ENCODE data around the gene TMEM225B. TPM values are rescaled to one million over a fixed set of nuclear protein-coding genes. Genes with fewer than 3 reads are reported as not detected.

Gene TMEM225B
- total RNA-seq, 1 donor = 0.72 TPM

DNA sequence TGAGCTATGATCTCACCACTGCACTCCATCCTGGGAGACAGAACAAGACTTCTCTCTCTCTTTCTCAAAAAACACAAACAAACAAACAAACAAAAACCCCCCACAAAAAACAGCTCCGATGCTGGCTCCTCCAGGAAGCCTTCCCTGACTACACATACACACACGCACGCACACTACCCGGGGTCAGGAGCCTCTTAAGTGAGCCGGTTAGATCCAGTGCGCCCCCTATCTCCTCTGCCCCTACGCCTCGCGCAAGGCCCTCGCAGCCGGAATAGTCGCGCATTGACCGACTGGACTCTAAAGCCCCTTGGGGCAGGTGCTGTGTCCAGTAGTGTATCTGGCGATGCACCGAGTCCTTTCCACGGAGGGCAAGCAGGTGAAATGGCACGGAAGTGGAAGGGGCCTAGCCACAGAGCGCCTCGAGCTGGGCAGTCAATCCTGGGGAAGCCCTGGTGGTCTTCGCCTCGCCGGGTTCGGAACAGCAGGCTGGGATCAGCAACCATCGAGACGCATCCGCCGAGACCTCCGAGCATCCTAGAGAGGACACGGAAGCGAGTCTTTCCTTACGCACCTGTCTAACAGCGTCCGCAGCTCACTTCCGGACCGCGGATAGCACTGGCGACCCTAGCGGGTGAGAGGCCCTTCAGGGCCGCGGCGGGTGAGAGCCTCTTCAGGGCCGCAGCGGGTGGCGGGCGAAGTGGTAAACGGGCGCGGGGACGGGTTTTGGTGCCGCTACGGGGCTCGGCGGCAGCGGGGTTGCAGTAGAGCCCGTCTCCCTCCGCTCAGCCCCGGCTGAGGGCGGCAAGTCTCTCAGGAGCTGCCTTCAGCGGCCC is 18.5 kb downstream of the TMEM225B start, which contains the start of gene ZSCAN25:
TSS of gene ZSCAN25 (plus strand) at position 588 of the 833 bp plus-strand sequence. CDS start 2,661 bp downstream, outside the sequence.
- peaks cover 31% of the 10 kb centered on the region for H3K79me2 ChIP-seq (ENCODE audit: insufficient read depth, low read length)
- H3K27ac ChIP-seq (ENCODE audit: low read depth, low read length) = peak within 1 kb of the TSS; percentile 83
- H3K9me3 ChIP-seq (ENCODE audit: low read depth, low read length) = no peaks in the 10 kb centered on the region
- H3K4me2 ChIP-seq (ENCODE audit: insufficient read depth, low read length) = peak within 1 kb of the TSS; percentile 88
- peaks cover 26% of the 10 kb centered on the region for H3K36me3 ChIP-seq (ENCODE audit: insufficient read depth, low read length)
- peak within 1 kb of the TSS; percentile 79 for H3K4me3 ChIP-seq (ENCODE audit: insufficient read depth, low read length)
- TF ChIP-seq, protein P1, sequence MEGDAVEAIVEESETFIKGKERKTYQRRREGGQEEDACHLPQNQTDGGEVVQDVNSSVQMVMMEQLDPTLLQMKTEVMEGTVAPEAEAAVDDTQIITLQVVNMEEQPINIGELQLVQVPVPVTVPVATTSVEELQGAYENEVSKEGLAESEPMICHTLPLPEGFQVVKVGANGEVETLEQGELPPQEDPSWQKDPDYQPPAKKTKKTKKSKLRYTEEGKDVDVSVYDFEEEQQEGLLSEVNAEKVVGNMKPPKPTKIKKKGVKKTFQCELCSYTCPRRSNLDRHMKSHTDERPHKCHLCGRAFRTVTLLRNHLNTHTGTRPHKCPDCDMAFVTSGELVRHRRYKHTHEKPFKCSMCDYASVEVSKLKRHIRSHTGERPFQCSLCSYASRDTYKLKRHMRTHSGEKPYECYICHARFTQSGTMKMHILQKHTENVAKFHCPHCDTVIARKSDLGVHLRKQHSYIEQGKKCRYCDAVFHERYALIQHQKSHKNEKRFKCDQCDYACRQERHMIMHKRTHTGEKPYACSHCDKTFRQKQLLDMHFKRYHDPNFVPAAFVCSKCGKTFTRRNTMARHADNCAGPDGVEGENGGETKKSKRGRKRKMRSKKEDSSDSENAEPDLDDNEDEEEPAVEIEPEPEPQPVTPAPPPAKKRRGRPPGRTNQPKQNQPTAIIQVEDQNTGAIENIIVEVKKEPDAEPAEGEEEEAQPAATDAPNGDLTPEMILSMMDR (IDR thresholded peaks at IDR 0.05; ENCODE audit: extremely low read depth, low read depth, low read length) = peak; percentile 34
- peaks cover 10% of the 10 kb centered on the region for H3K4me1 ChIP-seq (ENCODE audit: insufficient read depth, low read length)
- H2AFZ ChIP-seq (ENCODE audit: low read length) = peak within 1 kb of the TSS; percentile 100
- no peaks in the 10 kb centered on the region for H3K27me3 ChIP-seq (ENCODE audit: insufficient read depth, low read length)
- DNase-seq (ENCODE audit: insufficient read length, low spot score, missing footprints) = peak; percentile 96
- H4K20me1 ChIP-seq (ENCODE audit: insufficient read depth, low read length) = peaks cover 5% of the 10 kb centered on the region

- Histone ChIP-seq H3K79me2 (ENCODE audit: insufficient read depth, low read length) (peaks cover 31% of the 10 kb centered on the region), H3K27ac (ENCODE audit: low read depth, low read length) (peak overlapping the region; percentile 83), H3K4me1 (ENCODE audit: insufficient read depth, low read length) (peaks cover 10% of the 10 kb centered on the region), H3K36me3 (ENCODE audit: insufficient read depth, low read length) (peaks cover 29% of the 10 kb centered on the region), H3K27me3 (ENCODE audit: insufficient read depth, low read length) (no peaks in the 10 kb centered on the region), H4K20me1 (ENCODE audit: insufficient read depth, low read length) (peaks cover 7% of the 10 kb centered on the region), H3K4me2 (ENCODE audit: insufficient read depth, low read length) (peak overlapping the region; percentile 88), H3K9me3 (ENCODE audit: low read depth, low read length) (no peaks in the 10 kb centered on the region), H3K4me3 (ENCODE audit: insufficient read depth, low read length) (peak overlapping the region; percentile 79), H2AFZ (ENCODE audit: low read length) (peak overlapping the region; percentile 100)
- TF ChIP-seq, protein P1 (IDR thresholded peaks at IDR 0.05; ENCODE audit: extremely low read depth, low read depth, low read length) = no peak
- DNase-seq (ENCODE audit: insufficient read length, low spot score, missing footprints) = no peak
Measured at GRCh38 chr7:99617192-99617781, 19.2 kb downstream of the TMEM225B start.

- Histone ChIP-seq H3K4me3 (ENCODE audit: insufficient read depth, low read length) (no peak overlapping the region), H3K4me2 (ENCODE audit: insufficient read depth, low read length) (no peak overlapping the region), H3K4me1 (ENCODE audit: insufficient read depth, low read length) (peaks cover 10% of the 10 kb centered on the region), H3K79me2 (ENCODE audit: insufficient read depth, low read length) (peaks cover 31% of the 10 kb centered on the region), H3K27me3 (ENCODE audit: insufficient read depth, low read length) (no peaks in the 10 kb centered on the region), H4K20me1 (ENCODE audit: insufficient read depth, low read length) (peaks cover 11% of the 10 kb centered on the region), H2AFZ (ENCODE audit: low read length) (no peak overlapping the region), H3K36me3 (ENCODE audit: insufficient read depth, low read length) (peaks cover 43% of the 10 kb centered on the region), H3K9me3 (ENCODE audit: low read depth, low read length) (no peaks in the 10 kb centered on the region), H3K27ac (ENCODE audit: low read depth, low read length) (no peak overlapping the region)
- TF ChIP-seq, protein P1 (IDR thresholded peaks at IDR 0.05; ENCODE audit: extremely low read depth, low read depth, low read length) = no peak
- DNase-seq (ENCODE audit: insufficient read length, low spot score, missing footprints) = no peak
Measured at GRCh38 chr7:99618726-99619125, 20.7 kb downstream of the TMEM225B start.

DNA sequence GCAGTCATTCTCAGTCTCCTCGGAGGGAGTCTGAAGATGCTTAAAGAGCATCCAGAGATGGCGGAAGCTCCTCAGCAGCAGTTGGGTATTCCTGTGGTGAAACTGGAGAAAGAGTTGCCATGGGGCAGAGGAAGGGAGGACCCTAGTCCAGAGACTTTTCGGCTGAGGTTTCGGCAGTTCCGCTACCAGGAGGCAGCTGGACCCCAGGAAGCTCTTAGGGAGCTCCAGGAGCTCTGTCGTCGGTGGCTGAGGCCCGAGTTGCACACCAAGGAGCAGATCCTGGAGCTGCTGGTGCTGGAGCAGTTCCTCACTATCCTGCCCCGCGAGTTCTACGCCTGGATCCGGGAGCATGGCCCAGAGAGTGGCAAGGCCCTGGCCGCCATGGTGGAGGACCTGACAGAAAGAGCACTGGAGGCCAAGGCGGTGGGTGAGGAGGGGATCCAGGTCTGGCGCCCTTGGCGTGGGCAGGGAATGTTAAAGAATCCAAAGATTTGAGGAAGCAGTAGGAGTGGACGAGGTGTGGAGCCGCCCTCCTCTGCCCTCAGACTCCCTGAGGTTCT is 21.6 kb downstream of the TMEM225B start:
- Histone ChIP-seq H3K27ac (ENCODE audit: low read depth, low read length) (no peak overlapping the region), H4K20me1 (ENCODE audit: insufficient read depth, low read length) (peaks cover 11% of the 10 kb centered on the region), H3K79me2 (ENCODE audit: insufficient read depth, low read length) (peaks cover 31% of the 10 kb centered on the region), H3K4me3 (ENCODE audit: insufficient read depth, low read length) (no peak overlapping the region), H3K36me3 (ENCODE audit: insufficient read depth, low read length) (peaks cover 52% of the 10 kb centered on the region), H3K27me3 (ENCODE audit: insufficient read depth, low read length) (no peaks in the 10 kb centered on the region), H3K9me3 (ENCODE audit: low read depth, low read length) (no peaks in the 10 kb centered on the region), H3K4me1 (ENCODE audit: insufficient read depth, low read length) (peaks cover 10% of the 10 kb centered on the region), H2AFZ (ENCODE audit: low read length) (no peak overlapping the region), H3K4me2 (ENCODE audit: insufficient read depth, low read length) (no peak overlapping the region)
- TF ChIP-seq, protein P1 (IDR thresholded peaks at IDR 0.05; ENCODE audit: extremely low read depth, low read depth, low read length) = no peak
- no peak for DNase-seq (ENCODE audit: insufficient read length, low spot score, missing footprints)
